IPS DF 6.9 (cell line): Measurements from ENCODE around the gene COL10A1.

Experiments
- DNase-seq: peaks from one replicate; pipeline ENCODE4 v3.0.0-alpha.2; 2013; ENCODE audit warnings: low read depth, low spot score
- H3K27ac ChIP-seq: one replicate; pipeline ENCODE4 v1.5.1; 2013; ENCODE audit warnings: low read length, control low read depth
- H3K27me3 ChIP-seq: 2 replicates; pipeline ENCODE4 v1.6.1; 2013; ENCODE audit warnings: mild to moderate bottlenecking, low read length; ENCODE audit not compliant: control insufficient read depth, insufficient read depth
- H3K36me3 ChIP-seq: 2 replicates; pipeline ENCODE4 v1.6.1; 2013; ENCODE audit warnings: low read length; ENCODE audit not compliant: control insufficient read depth, insufficient read depth
- H3K4me1 ChIP-seq: 2 replicates; pipeline ENCODE4 v1.6.1; 2013; ENCODE audit warnings: low read length; ENCODE audit not compliant: control insufficient read depth, insufficient read depth
- H3K4me3 ChIP-seq: 2 replicates; pipeline ENCODE4 v1.5.1; 2013; ENCODE audit warnings: mild to moderate bottlenecking, low read length
- H3K9me3 ChIP-seq: 2 replicates; pipeline ENCODE4 v1.6.1; 2013; ENCODE audit warnings: low read length, inconsistent platforms; ENCODE audit not compliant: control insufficient read depth, insufficient read depth
- whole genome bisulfite sequencing: extraction: QIAGEN DNeasy Blood & Tissue Kit; methylation state at CpG from one replicate; pipeline ENCODE4 v1.1.7; 2013; ENCODE audit warnings: mixed read lengths, missing lambda C conversion rate; ENCODE audit not compliant: insufficient read length, insufficient coverage; 5-methylcytosine and 5-hydroxymethylcytosine counted together

The COL10A1 gene

DNA sequence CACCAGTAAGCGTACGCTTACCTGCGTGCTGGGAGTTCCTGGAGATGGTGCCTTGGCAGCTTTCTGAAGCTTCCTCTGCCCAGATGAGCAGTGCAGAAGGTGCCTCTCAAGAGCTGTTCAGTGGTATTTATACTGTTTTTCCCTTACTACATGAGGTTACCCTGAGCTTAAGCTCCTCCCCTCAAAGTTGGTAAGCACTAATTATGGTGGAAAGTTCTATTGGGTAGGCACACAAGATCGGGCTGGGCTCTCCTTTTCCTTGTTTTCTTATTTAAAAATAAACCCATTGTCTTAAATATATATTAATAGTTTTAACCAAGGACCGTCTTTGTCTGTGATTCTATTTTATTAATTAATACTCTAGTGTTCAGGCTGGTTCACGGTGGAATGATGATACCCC lies at the start of gene COL10A1:
Gene COL10A1, minus strand, starts transcription at position 101 of the 400 bp plus-strand sequence. CDS start 640 bp downstream, outside the sequence.
- WGBS, result no CpG with 5 or more reads among the region's 6 CpGs
- H3K9me3 ChIP-seq, result no peaks in the 10 kb centered on the region
- no peak within 1 kb of the TSS for H3K27ac ChIP-seq
- no peaks in the 10 kb centered on the region for H3K4me1 ChIP-seq
- no peak within 1 kb of the TSS for H3K4me3 ChIP-seq
- H3K36me3 ChIP-seq, result no peaks in the 10 kb centered on the region
- DNase-seq, result no peak
- H3K27me3 ChIP-seq, result no peaks in the 10 kb centered on the region

DNA sequence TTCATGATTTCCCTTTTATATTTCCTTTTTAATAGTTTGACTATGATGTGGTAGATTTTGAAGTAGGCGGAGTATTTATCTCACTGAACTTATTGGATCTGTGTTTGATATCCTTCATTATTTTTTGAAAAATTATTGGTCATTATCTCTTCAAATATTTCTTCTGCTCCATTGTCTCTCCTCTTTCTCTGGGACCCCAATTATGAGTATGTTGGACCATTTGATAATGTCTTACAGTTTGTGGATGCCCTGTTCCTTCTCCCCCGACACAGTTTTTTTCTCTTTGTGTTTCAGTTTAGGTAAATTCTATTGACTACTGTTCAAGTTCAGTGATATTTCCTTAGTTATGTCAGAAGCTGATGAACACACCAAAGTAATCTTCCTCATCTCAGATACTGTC lies 49.4 kb upstream of the COL10A1 start:
- Histone ChIP-seq H3K27me3 (no peaks in the 10 kb centered on the region), H3K27ac (no peak overlapping the region), H3K4me1 (no peaks in the 10 kb centered on the region), H3K9me3 (no peaks in the 10 kb centered on the region), H3K4me3 (no peak overlapping the region), H3K36me3 (no peaks in the 10 kb centered on the region)
- no CpG with 5 or more reads among the region's 2 CpGs for WGBS
- DNase-seq, result no peak

DNA sequence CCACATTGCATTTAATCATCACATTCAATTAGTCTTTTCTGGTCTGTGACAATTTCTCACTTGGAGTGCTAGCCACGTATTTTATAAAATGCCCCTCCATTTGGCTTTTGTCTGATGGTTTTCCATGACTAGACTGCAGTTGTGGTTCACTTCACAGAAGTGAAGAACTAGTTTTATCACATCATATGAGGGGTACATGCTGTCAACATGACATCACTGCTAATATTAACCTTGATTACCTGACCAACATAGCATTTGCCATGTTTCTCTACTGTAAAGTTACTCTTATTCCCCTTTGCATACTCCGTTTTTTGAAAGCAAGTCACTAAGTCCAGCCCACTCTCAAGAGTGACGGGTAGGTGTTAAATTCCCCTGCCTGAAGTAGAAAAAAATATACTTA lies 48.0 kb upstream of the COL10A1 start:
- Histone ChIP-seq H3K4me1 (no peaks in the 10 kb centered on the region), H3K4me3 (no peak overlapping the region), H3K36me3 (no peaks in the 10 kb centered on the region), H3K27me3 (no peaks in the 10 kb centered on the region), H3K9me3 (no peaks in the 10 kb centered on the region), H3K27ac (no peak overlapping the region)
- WGBS, result no CpG with 5 or more reads among the region's 3 CpGs
- no peak for DNase-seq

DNA sequence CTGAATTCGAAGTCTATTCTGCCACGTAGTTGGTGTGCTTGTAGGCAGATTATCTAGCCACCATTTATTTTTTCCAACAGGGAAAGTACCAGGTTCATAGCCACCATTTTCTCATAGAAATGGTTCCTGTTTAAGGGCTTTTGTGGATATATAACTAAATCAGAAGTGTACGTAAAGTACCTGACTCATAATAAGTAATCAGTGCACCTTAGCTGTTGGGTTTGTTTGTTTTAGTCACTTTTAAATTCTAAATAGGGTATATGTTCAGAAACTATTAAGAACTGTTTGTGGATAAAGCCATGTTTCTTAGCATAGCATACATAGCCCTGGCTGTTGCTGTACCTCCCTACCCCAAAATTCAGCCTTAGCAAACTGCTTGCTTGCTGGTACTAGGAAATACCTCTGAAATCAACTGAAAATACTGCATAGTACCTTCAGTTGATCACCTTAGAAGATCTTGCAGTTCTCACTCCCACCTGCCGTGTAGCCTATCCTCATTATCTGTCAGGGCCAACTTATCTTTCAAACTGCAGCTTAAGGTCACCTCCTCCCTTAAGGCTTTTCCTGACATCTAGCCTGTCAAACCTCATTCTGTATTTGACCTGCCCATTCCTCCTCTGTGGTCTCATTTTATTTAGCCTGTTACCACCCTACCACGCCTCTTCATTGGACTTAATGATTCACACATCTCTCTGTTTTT lies 44.6 kb upstream of the COL10A1 start:
- WGBS, result no CpG with 5 or more reads among the region's 5 CpGs
- no peaks in the 10 kb centered on the region for H3K27me3 ChIP-seq
- no peaks in the 10 kb centered on the region for H3K4me1 ChIP-seq
- no peak overlapping the region for H3K27ac ChIP-seq
- no peaks in the 10 kb centered on the region for H3K9me3 ChIP-seq
- no peak for DNase-seq
- H3K4me3 ChIP-seq, result no peak overlapping the region
- H3K36me3 ChIP-seq, result no peaks in the 10 kb centered on the region

DNA sequence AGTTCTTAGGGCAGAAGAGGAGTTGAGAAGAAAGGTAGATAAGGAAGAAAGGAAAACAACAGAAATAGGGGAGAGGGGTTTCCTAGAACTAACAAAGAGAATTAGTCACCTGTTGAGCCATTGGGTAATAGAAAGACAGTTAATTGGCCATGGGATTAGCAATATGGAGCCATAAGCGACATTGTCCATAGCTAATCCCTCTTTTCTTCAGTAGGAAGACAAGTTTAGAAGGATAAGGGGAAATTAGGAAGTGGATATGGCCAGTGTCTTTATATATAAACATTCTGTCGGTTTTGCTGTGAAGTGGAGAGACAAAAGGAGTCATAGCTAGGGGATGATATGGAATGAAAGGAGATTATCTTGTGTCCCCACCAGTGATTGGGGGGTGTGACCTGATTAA lies 43.9 kb upstream of the COL10A1 start:
- Histone ChIP-seq H3K27me3 (no peaks in the 10 kb centered on the region), H3K4me1 (no peaks in the 10 kb centered on the region), H3K4me3 (no peak overlapping the region), H3K9me3 (no peaks in the 10 kb centered on the region), H3K36me3 (no peaks in the 10 kb centered on the region), H3K27ac (no peak overlapping the region)
- no CpG with 5 or more reads among the region's 2 CpGs for WGBS
- no peak for DNase-seq

DNA sequence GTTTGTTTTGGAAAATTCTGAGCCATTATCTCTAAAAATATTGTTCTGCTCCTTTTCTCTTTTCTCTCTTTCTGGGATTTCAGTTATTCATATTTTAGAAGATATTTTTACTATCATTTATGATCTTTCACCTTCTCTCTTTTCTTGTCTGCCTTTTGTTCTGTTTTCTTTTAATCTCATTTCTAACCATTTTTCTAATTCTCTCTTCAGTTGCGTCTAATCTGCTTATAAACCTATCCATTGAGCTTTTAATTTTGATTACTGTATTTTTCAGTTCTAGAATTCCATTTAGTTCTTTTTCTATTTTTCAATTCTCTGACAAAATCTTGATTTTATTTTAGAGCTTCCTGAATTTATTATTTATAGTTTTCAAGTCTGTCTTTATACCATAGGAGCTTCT lies 42.2 kb upstream of the COL10A1 start:
- 100% methylated on average over 1 of the region's 1 CpG for WGBS
- Histone ChIP-seq H3K36me3 (no peaks in the 10 kb centered on the region), H3K27me3 (no peaks in the 10 kb centered on the region), H3K9me3 (no peaks in the 10 kb centered on the region), H3K4me3 (no peak overlapping the region), H3K27ac (no peak overlapping the region), H3K4me1 (no peaks in the 10 kb centered on the region)
- DNase-seq, result no peak

DNA sequence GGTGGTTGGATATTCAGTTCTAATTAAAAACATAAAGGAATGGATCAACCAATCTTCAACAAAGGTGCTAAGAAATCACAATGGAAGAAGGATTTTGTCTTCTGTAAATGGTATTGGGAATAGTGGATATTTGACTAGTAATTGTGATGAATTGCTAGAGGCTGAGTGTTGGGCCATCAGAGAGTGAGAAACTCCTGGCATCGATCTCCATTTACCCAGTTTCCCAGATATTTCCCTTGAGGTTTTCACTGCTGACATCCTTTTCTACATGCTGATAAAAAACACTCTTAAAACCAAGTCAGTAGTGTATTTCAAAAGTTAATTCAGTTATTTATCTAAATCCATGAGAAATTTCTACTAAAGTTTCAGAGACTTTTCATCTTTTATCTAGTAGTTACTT lies 40.4 kb upstream of the COL10A1 start:
- Histone ChIP-seq H3K27me3 (no peaks in the 10 kb centered on the region), H3K4me1 (no peaks in the 10 kb centered on the region), H3K36me3 (no peaks in the 10 kb centered on the region), H3K9me3 (no peaks in the 10 kb centered on the region), H3K27ac (no peak overlapping the region), H3K4me3 (no peak overlapping the region)
- no CpG with 5 or more reads among the region's 1 CpG for WGBS
- DNase-seq, result no peak

DNA sequence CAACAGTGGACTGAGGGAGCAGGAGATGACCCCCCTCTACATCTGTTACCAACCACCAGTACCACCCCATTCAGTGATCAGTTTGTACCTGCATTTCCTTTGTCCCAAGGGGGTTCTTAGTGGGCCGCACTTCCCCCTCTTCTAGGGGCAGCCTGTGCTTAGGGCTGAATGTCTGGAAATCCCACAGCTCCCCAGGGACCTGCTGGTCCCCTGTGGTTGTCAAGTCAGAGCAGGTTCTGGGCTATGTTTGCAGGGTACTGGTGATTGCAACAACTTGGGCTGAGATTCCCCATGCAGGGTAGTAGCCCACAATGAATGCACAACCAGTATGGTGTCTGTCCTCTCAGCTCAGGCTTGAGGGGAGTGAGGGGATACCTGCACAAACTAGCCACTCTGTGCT lies 39.7 kb upstream of the COL10A1 start:
- H3K9me3 ChIP-seq, result no peaks in the 10 kb centered on the region
- no peak for DNase-seq
- no peaks in the 10 kb centered on the region for H3K27me3 ChIP-seq
- WGBS, result no CpG with 5 or more reads among the region's 1 CpG
- no peaks in the 10 kb centered on the region for H3K4me1 ChIP-seq
- H3K36me3 ChIP-seq, result no peaks in the 10 kb centered on the region
- no peak overlapping the region for H3K27ac ChIP-seq
- no peak overlapping the region for H3K4me3 ChIP-seq

DNA sequence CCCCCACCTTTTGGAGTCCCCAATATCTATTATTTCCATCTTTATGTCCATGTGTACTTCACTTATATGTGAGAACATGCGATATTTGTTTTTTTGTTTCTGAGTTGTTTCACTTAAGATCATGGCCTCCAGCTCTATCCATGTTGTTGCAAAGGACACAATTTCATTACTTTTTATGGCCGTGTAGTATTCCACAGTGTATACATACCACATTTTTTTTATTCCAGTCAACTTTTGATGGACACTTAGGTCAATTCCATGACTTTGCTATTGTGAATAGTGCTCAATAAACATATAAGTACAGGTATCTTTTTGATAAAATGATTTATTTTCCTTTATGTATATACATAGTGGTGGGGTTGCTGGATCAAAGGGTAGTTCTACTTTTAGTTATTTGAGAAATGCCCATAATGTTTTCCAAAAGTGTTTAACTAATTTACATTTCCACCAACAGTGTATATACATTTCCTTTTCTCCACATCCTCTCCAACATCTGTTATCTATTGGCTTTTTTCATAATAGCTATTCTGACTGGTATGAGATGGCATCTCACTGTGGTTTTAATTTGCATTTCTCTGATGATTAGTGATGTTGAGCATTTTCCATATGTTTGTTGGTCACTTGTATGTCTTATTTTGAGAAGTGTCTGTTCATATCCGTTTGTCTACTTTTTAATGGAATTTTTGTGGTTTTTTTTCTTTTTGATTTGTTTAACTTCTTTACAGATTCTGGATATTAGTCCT lies 34.0 kb upstream of the COL10A1 start:
- Histone ChIP-seq H3K4me1 (no peaks in the 10 kb centered on the region), H3K9me3 (no peaks in the 10 kb centered on the region), H3K27me3 (no peaks in the 10 kb centered on the region), H3K36me3 (no peaks in the 10 kb centered on the region), H3K27ac (no peak overlapping the region), H3K4me3 (no peak overlapping the region)
- DNase-seq, result no peak
- no CpG with 5 or more reads among the region's 3 CpGs for WGBS

DNA sequence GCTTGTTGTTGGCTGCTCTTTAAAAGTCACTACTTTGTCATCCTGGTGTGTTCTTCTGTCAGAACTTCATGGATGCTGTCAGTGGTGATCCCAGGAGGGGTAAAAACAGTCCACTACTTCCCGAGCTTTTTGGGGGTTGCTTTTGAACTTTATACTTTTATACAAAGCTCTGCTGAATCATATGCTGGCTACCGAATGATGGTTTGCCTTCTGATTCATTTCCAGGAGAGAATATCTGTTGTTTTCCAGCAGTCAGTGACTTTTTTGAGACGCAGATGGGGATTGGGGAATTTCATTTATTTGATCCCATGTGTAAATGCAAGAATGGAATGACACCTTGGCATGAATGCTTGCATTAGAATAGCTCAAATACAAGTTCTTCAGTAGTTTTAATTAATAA lies 32.7 kb upstream of the COL10A1 start:
- no peaks in the 10 kb centered on the region for H3K9me3 ChIP-seq
- no peak for DNase-seq
- no peak overlapping the region for H3K4me3 ChIP-seq
- no peaks in the 10 kb centered on the region for H3K36me3 ChIP-seq
- H3K27me3 ChIP-seq, result no peaks in the 10 kb centered on the region
- H3K27ac ChIP-seq, result no peak overlapping the region
- no peaks in the 10 kb centered on the region for H3K4me1 ChIP-seq
- no CpG with 5 or more reads among the region's 3 CpGs for WGBS

DNA sequence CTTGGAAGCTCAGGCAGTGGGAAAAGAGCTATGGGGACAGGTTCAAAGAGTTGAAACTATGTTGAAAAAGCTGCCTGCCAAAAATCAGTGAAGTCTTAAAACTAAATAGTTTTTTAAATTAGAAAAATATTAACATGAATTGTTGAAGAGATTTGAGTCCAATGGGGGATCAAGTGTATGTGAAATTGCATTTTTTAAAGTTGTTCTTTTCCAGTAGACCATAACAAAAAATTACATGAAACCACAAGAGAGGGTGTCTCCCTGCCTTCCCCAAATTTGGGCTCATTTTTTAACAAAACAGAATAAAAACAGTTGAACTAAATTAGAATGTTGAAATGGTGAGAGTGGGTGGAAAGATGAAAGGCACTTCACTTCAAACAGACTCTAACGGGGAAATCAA lies 31.5 kb upstream of the COL10A1 start:
- Histone ChIP-seq H3K9me3 (no peaks in the 10 kb centered on the region), H3K36me3 (no peaks in the 10 kb centered on the region), H3K27ac (no peak overlapping the region), H3K4me3 (no peak overlapping the region), H3K4me1 (no peaks in the 10 kb centered on the region), H3K27me3 (no peaks in the 10 kb centered on the region)
- no CpG with 5 or more reads among the region's 1 CpG for WGBS
- DNase-seq, result no peak
